ENCODE data around the gene SMIM20.

The SMIM20 gene

DNA sequence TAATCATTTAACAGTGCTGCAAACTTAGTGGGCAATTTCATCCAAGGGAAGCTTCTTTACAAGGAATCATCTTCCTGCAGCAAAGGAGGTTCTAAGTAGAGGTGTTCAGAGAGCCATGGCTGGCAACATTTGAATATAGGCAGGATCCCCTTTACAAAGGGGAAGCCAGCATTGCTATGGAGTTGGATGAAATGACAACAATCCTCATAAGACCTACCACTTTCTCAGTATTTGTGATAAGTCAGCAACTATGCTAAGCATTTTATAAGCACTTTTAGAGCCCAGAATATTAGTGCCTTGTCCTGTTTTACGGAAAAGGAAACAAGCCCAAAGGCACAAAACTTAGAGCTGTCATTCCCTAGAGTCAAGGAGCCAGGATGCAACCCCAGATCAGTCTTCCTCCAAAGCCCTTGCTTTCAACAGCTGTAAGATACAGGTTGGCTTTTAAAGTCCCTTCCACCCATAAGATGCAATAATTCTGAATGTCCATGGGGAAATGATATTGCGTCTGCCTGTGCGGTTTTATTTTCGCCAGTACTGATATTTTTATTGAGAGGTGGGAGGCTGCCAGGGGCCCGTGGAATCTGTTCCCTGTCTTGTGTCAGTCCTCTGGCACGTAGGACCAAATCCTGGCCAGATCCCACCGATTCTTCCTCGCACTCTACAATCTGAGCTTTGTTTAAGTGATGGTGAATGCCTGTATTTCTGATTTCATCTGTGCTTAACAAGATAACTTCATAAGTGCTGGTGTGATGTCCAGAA, 59.1 kb downstream of the SMIM20 start:
- Mint-ChIP-seq H3K4me1 (ENCODE audit: low read depth) (peaks cover 4% of the 10 kb centered on the region), H3K36me3 (ENCODE audit: low read depth) (no peaks in the 10 kb centered on the region), H3K4me3 (no peak overlapping the region), H3K9me3 (no peaks in the 10 kb centered on the region), H3K27ac (no peak overlapping the region), H3K27me3 (peaks cover 8% of the 10 kb centered on the region)

DNA sequence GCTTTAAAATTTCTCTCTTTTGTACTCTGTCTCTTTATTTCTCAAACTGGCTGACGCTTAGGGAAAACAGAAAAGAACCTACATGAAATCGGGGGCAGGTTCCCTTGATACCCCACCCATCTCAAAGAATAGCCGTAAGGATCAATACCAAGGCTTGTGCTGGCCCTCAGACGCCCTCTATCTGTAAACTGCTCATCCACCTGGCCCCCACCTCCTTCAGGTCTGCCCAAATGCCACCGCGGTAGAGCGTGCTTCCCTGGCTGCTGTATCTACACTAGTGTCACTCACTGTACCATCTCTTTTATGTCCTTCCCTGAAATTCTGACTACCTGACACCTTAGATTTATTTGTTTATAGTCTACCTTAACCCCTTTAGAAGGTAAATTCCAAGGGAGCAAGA, 62.8 kb downstream of the SMIM20 start:
- Mint-ChIP-seq H3K36me3 (ENCODE audit: low read depth) (no peaks in the 10 kb centered on the region), H3K4me3 (no peak overlapping the region), H3K4me1 (ENCODE audit: low read depth) (no peaks in the 10 kb centered on the region), H3K27ac (no peak overlapping the region), H3K27me3 (peaks cover 5% of the 10 kb centered on the region), H3K9me3 (no peaks in the 10 kb centered on the region)

DNA sequence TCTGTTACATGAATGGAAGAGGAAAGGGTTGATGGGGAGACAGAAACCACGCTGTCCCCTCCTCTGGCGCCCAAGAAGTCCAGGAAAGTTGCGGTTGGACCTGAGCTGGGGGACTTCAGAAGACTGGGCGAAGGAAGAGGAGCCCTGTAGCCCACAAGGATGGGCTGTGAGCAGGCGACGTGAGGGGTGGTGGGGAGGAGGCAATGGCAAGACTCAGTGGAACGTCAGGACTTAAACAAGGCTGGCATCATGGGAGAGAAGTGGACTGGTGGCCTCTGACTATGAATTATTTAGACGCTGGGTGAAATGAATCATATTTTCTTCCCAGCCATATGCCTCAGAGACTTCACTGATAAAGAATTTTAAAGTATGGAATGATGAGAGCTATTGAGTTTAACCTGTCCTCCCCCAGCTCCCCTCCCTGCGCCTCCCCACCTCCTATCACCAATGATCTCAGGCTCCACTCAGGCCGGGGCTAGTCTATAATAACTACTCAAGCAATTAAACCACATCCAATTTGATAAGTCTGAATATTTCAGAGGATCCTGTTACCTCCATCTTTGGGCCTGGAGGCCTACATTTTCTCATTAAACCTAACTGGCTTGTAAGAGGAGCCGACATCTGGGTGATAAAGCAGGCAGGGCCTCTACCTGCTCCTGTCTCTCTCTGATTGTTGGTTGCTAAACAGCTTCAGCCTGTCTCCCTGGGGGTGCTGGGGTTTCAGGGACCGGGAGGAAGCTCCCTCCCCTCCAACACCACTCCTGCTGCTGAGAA, 63.6 kb downstream of the SMIM20 start:
- no peaks in the 10 kb centered on the region for H3K9me3 Mint-ChIP-seq

DNA sequence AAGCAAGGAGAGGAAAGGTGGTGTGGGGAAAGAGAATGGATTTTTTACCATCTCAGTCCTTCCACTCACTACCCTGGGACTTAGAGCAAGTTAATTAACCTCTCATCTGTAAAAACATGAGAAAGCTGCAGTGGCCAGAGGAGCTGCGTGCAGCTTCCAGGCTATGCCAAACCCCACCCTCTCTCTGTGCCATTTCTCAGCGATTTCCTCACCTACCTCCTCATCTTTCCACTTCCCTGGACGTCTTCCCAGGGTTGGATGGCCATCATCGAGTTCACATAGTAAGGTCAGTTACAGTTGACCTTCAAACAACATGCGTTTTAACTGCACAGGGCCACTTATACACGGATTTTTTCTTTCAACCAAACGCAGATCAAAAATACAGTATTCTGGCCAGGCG, 64.3 kb downstream of the SMIM20 start:
- Mint-ChIP-seq H3K9me3 (no peaks in the 10 kb centered on the region), H3K4me3 (no peak overlapping the region), H3K27ac (no peak overlapping the region), H3K36me3 (ENCODE audit: low read depth) (no peaks in the 10 kb centered on the region), H3K4me1 (ENCODE audit: low read depth) (no peaks in the 10 kb centered on the region), H3K27me3 (peaks cover 5% of the 10 kb centered on the region)

More for the DNA sequence above, 63.6 kb downstream of the SMIM20 start:
- no peak overlapping the region for H3K4me3 Mint-ChIP-seq
- peaks cover 5% of the 10 kb centered on the region for H3K27me3 Mint-ChIP-seq
- no peak overlapping the region for H3K27ac Mint-ChIP-seq
- H3K36me3 Mint-ChIP-seq (ENCODE audit: low read depth) = no peaks in the 10 kb centered on the region
- H3K4me1 Mint-ChIP-seq (ENCODE audit: low read depth) = no peaks in the 10 kb centered on the region
